ENCODE measurements around the gene RIT2.

GRCh38 chr18:42941021-42941420 is 174.5 kb downstream of the RIT2 start:
- TF ChIP-seq POLR2A (IDR thresholded peaks at IDR 0.05; ENCODE audit: low read depth, low read length) (no peak), POLR2AphosphoS5 (IDR thresholded peaks at IDR 0.05; ENCODE audit: low read depth, low read length) (no peak), SPI1 (IDR thresholded peaks at IDR 0.05; ENCODE audit: low read depth, low read length) (no peak), TAF1 (IDR thresholded peaks at IDR 0.05; ENCODE audit: low read depth, low read length) (no peak), POU2F2 (IDR thresholded peaks at IDR 0.05; ENCODE audit: low read depth, low read length) (no peak)

Data from GM12891 (cell line).